ENCODE results near the gene TP53TG5. TPM values are rescaled to one million over a fixed set of nuclear protein-coding genes. Genes with fewer than 3 reads are reported as not detected.

Gene TP53TG5
- total RNA-seq, 4 donors from 2014 or later, result 1.9 TPM; not detected in 3

DNA sequence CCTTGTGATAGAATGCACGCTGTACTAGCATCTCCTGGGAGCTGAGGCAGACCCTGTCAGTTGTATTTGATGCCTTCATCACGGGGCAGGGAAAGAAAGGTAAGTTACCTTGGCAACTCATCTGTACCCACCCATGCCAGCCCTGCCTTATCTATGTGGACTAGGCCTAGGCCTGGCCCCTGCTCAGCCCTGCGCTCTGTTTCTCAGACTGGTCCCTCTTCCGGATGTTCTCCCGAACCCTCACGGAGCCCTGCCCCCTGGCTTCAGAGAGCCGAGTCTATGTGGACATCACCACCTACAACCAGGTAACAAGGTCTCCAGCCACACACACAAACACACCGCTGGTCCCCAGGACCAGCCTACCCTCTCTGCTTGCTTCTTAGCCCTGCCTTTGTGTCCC, 42.0 kb upstream of the TP53TG5 start:
- no peak for DNase-seq
- no peak for TF ChIP-seq POLR2A (IDR thresholded peaks at IDR 0.05)
- TF ChIP-seq, protein P1, sequence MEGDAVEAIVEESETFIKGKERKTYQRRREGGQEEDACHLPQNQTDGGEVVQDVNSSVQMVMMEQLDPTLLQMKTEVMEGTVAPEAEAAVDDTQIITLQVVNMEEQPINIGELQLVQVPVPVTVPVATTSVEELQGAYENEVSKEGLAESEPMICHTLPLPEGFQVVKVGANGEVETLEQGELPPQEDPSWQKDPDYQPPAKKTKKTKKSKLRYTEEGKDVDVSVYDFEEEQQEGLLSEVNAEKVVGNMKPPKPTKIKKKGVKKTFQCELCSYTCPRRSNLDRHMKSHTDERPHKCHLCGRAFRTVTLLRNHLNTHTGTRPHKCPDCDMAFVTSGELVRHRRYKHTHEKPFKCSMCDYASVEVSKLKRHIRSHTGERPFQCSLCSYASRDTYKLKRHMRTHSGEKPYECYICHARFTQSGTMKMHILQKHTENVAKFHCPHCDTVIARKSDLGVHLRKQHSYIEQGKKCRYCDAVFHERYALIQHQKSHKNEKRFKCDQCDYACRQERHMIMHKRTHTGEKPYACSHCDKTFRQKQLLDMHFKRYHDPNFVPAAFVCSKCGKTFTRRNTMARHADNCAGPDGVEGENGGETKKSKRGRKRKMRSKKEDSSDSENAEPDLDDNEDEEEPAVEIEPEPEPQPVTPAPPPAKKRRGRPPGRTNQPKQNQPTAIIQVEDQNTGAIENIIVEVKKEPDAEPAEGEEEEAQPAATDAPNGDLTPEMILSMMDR (IDR thresholded peaks at IDR 0.05), result no peak
- intact Hi-C loops (cut with DNase I; ENCODE audit: low total_unique reads), result no loop called here
- Histone ChIP-seq H3K27me3 (no peaks in the 10 kb centered on the region), H3K9me3 (no peaks in the 10 kb centered on the region), H3K4me3 (no peak overlapping the region), H3K27ac (peak overlapping the region; percentile 46 to 55), H3K36me3 (no peaks in the 10 kb centered on the region), H3K4me1 (peaks cover 8 to 12% of the 10 kb centered on the region in 2 donors)

DNA sequence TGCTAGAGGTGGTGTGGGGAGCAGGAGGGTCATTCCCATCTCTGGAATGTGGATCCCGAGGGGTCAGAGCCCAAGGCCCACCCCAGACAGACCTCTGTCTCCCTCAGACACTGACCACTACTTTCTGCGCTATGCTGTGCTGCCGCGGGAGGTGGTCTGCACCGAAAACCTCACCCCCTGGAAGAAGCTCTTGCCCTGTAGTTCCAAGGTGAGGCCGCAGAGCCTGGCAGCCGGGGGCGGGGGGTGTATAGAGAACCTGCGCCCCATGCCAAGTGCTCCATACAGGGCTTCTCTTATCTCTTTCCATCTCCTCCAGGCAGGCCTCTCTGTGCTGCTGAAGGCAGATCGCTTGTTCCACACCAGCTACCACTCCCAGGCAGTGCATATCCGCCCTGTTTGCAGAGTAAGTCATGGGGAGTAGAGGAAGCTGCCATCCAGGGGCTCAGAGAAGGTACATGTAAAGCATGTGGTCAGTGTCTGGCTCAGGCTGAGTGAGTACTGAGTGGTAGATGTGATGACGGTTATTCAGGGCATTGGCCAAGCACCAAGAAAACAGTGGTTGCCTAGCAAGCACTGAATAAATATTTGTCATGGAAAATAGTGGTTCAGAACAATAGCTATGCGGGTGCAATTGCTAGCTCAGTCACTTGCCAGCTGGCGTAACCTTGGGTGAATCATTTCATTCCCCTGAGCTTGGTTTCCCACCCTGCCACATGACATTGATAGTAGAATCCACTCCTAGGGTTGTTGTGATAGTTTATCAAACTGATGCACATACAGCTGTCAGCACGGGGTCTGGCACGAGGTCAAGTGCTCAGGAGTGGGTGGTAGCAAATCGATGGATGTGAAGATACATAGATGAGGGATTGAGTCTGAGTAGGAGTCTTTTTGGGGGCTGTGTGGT, 41.3 kb upstream of the TP53TG5 start:
- H3K27me3 ChIP-seq, result no peaks in the 10 kb centered on the region
- peak; percentile 58 to 76 for DNase-seq
- peak overlapping the region; percentile 55 to 65 for H3K27ac ChIP-seq
- peak in 1 of 2 donors; percentile 21 for TF ChIP-seq POLR2A (IDR thresholded peaks at IDR 0.05)
- TF ChIP-seq, protein P1 (IDR thresholded peaks at IDR 0.05), result no peak
- intact Hi-C loops (cut with DNase I; ENCODE audit: low total_unique reads), result no loop called here
- no peak overlapping the region for H3K4me3 ChIP-seq
- H3K9me3 ChIP-seq, result no peaks in the 10 kb centered on the region
- peaks cover 8 to 12% of the 10 kb centered on the region in 2 donors for H3K4me1 ChIP-seq
- no peaks in the 10 kb centered on the region for H3K36me3 ChIP-seq

DNA sequence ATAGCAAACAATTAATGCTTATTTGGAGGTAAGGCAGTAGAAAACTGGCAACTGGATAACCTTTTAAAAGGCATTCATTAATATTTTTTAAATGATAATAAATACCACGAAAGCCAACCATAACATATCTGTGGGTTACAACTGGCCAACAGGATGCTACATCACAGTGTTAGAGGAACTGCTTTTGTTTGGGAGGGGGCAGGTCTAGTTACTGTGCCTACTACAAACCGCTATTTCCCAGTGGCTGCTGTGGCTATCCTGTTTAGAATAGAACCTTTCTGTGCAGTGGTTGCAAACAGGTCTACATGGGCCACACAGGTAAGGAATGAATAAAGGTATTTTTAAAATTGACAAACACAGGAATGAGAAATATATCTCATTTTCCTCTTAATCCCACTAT, 38.8 kb upstream of the TP53TG5 start:
- intact Hi-C loops (cut with DNase I; ENCODE audit: low total_unique reads), result no loop called here
- H3K4me3 ChIP-seq, result peak overlapping the region; percentile 77 to 97
- no peaks in the 10 kb centered on the region for H3K36me3 ChIP-seq
- TF ChIP-seq POLR2A (IDR thresholded peaks at IDR 0.05), result no peak
- TF ChIP-seq, protein P1 (IDR thresholded peaks at IDR 0.05), result no peak
- H3K27ac ChIP-seq, result peak overlapping the region; percentile 55 to 85
- H3K9me3 ChIP-seq, result no peaks in the 10 kb centered on the region
- no peaks in the 10 kb centered on the region for H3K27me3 ChIP-seq
- peaks cover 8 to 12% of the 10 kb centered on the region in 2 donors for H3K4me1 ChIP-seq
- DNase-seq, result no peak

DNA sequence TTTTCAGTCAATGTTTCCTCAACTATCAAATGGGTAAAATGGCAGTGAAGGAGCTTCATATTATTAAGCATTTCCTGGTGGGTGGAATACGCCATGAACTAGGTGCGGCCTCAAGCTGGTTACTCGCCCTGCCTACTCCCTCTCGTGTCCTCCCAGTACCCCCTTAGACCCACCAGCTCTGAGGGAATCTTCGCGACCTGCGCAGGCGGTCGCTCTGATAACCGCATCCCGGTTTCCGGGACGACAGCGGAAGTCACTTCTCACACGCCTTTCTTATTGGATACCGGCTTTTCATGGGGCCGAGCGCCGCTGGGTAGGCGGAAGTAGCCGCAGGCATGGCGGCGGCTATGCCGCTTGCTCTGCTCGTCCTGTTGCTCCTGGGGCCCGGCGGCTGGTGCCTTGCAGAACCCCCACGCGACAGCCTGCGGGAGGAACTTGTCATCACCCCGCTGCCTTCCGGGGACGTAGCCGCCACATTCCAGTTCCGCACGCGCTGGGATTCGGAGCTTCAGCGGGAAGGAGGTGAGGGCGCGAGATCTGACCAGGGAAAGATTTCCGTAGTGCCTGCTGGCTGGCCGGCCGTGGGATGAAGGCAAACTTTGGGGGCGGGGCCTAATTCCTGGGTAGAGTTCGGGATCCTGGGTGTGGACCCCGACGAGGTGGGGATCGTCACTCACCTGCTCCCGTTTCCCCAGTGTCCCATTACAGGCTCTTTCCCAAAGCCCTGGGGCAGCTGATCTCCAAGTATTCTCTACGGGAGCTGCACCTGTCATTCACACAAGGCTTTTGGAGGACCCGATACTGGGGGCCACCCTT, 37.9 kb upstream of the TP53TG5 start, which contains the start of gene PIGT:
TSS of gene PIGT (plus strand) at position 320 of the 816 bp plus-strand sequence. CDS start at position 336, 16 bp downstream.
- Histone ChIP-seq H3K36me3 (no peaks in the 10 kb centered on the region), H3K27ac (peak within 1 kb of the TSS; percentile 75 to 85), H3K4me1 (peaks cover 8 to 12% of the 10 kb centered on the region in 2 donors), H3K9me3 (no peaks in the 10 kb centered on the region), H3K4me3 (peak within 1 kb of the TSS; percentile 77 to 97), H3K27me3 (no peaks in the 10 kb centered on the region)
- intact Hi-C loops (cut with DNase I; ENCODE audit: low total_unique reads), result no loop called here
- peak; percentile 76 to 82 for TF ChIP-seq POLR2A (IDR thresholded peaks at IDR 0.05)
- TF ChIP-seq, protein P1 (IDR thresholded peaks at IDR 0.05), result peak in 1 of 4 experiments; percentile 8
- DNase-seq, result peak; percentile 80 to 82

All from uterus (tissue), 4 donors.